K562 (cell line): ENCODE measurements around the gene HAPLN2. TPM values are rescaled to one million over a fixed set of nuclear protein-coding genes. Genes with fewer than 3 reads are reported as not detected.
A peak's percentile ranks its signal among the peaks of the same experiment; 100 is the strongest.

Experiments
- ATAC-seq: fragments of 200-7000 bp; cut with Tn5 transposase; 3 replicates; pipeline ENCODE4 v1.9.1; 2020; ENCODE audit warnings: moderate library complexity
- BruUV-seq: library from RNA; stranded (reverse); fragments of 400-500 nt; replicated peaks from 2 replicates; lab custom pipeline; 2021; lab: Mats Ljungman, UMichigan
- CTCF ChIA-PET: fragments of 300-600 bp; formaldehyde crosslinking; extraction: SDS; loops from one replicate; lab custom pipeline; 2021; ENCODE audit warnings: low intra/inter-chr PET ratio; lab: Yijun Ruan, JAX
- POLR2A ChIA-PET: fragments of 300-600, 350-650 bp; sonication (Branson Sonifier 250); formaldehyde crosslinking; extraction: SDS; loops from one replicate; lab custom pipeline; 2021; ENCODE audit warnings: antibody characterized with exemption, inconsistent platforms; lab: Yijun Ruan, JAX
- DNase-seq, 4 experiments: peaks; one replicate each; pipeline versions ENCODE4 v3.0.0 to v3.0.0-alpha.2; 2011 to 2018; ENCODE audit warnings: low spot score in 3 of 4, mixed read lengths in 3 of 4; ENCODE audit errors: extremely low read depth in 1 of 4
- FAIRE-seq: peaks from 2 replicates; lab custom pipeline; 2011; peaks lifted over from hg19 to GRCh38; lab: Jason Lieb, UNC
- H2AFZ ChIP-seq: 2 replicates; pipeline ENCODE4 v1.6.0; 2011; ENCODE audit warnings: low read depth, low read length, control low read depth, inconsistent platforms
- H3K27ac ChIP-seq: fragments of 200-600 bp; 3 replicates; pipeline ENCODE4 v1.8.0; 2011; ENCODE audit warnings: low read depth, mild to moderate bottlenecking, control low read depth, inconsistent platforms, low read length, moderate library complexity, mixed read lengths; ENCODE audit errors: extremely low read depth
- H3K27me3 ChIP-seq, 2 experiments: fragments of 300-600 bp in 1 of 2; 2 replicates in 1 of 2; 3 replicates in 1 of 2; pipeline versions ENCODE4 v1.6.0 to v1.8.0; 2011; ENCODE audit warnings: inconsistent platforms in 2 of 2, low read length in 2 of 2, mild to moderate bottlenecking in 1 of 2, mixed read lengths in 1 of 2, moderate library complexity in 1 of 2; ENCODE audit not compliant: control insufficient read depth in 2 of 2, insufficient read depth in 2 of 2
- H3K36me3 ChIP-seq: fragments of 300-600 bp; 3 replicates; pipeline ENCODE4 v1.8.0; 2011; ENCODE audit warnings: mild to moderate bottlenecking, low read length, inconsistent platforms; ENCODE audit not compliant: control insufficient read depth, insufficient read depth
- H3K4me1 ChIP-seq, 2 experiments: fragments of 200-600 bp in 1 of 2; replicated peaks in 1 of 2; 2 replicates in 1 of 2; 3 replicates in 1 of 2; pipeline versions ENCODE4 v1.5.1 to v1.8.0; 2011; ENCODE audit warnings: inconsistent platforms in 2 of 2, low read length in 2 of 2, mild to moderate bottlenecking in 1 of 2, mixed read lengths in 1 of 2, moderate library complexity in 1 of 2; ENCODE audit not compliant: control insufficient read depth in 2 of 2, insufficient read depth in 2 of 2
- H3K4me2 ChIP-seq: 2 replicates; pipeline ENCODE4 v1.6.1; 2011; ENCODE audit warnings: low read length, control low read depth, inconsistent platforms, mixed read lengths; ENCODE audit not compliant: insufficient read depth
- H3K4me3 ChIP-seq: fragments of 200-600 bp; sonication (generic), shearing (Covaris generic); 2 replicates; pipeline ENCODE4 v1.5.1; 2016; ENCODE audit warnings: control low read depth, inconsistent platforms
- H3K79me2 ChIP-seq: fragments of 200-600 bp; 3 replicates; pipeline ENCODE4 v1.8.0; 2011; ENCODE audit warnings: low read length, inconsistent platforms; ENCODE audit not compliant: control insufficient read depth, insufficient read depth
- H3K9ac ChIP-seq, 2 experiments: 2 replicates each; pipeline versions ENCODE4 v1.6.0 to v1.6.1; 2011; ENCODE audit warnings: low read depth in 2 of 2, low read length in 2 of 2, control low read depth in 1 of 2, inconsistent platforms in 1 of 2, mild to moderate bottlenecking in 1 of 2, mixed read lengths in 1 of 2; ENCODE audit not compliant: insufficient read depth in 1 of 2
- H3K9me1 ChIP-seq: one replicate; pipeline ENCODE4 v1.6.0; 2011; ENCODE audit warnings: inconsistent platforms, mild to moderate bottlenecking, low read length, moderate library complexity; ENCODE audit not compliant: control insufficient read depth, insufficient read depth
- H3K9me3 ChIP-seq: replicated peaks from 2 replicates; pipeline ENCODE4 v1.5.1; 2011; ENCODE audit warnings: low read depth, low read length, inconsistent platforms; ENCODE audit not compliant: control insufficient read depth, insufficient read depth
- H4K20me1 ChIP-seq: replicated peaks from 2 replicates; pipeline ENCODE4 v1.6.1; 2011; ENCODE audit warnings: low read length, inconsistent platforms, mixed read lengths; ENCODE audit not compliant: control insufficient read depth, insufficient read depth
- CTCF ChIP-seq, 3 experiments: IDR thresholded peaks in 2 of 3; conservative IDR thresholded peaks in 1 of 3; 2 replicates each; pipeline ENCODE4 v1.5.1; 2011 to 2012; ENCODE audit warnings: low read length in 3 of 3, mild to moderate bottlenecking in 3 of 3, control low read depth in 2 of 3, improper control_type of control experiment in 1 of 3, inconsistent platforms in 1 of 3, low read depth in 1 of 3, mixed read lengths in 1 of 3, moderate library complexity in 1 of 3; ENCODE audit not compliant: insufficient read depth in 2 of 3
- DIDO1 ChIP-seq: fragments of 450-650 bp; IDR thresholded peaks from 2 replicates; pipeline ENCODE4 v1.6.1; 2016; ENCODE audit warnings: low read depth, missing biosample characterization, missing genetic modification characterization
- ESRRA ChIP-seq: fragments of 450-650 bp; IDR thresholded peaks from 2 replicates; pipeline ENCODE4 v1.6.1; 2014; ENCODE audit warnings: low read depth, mild to moderate bottlenecking, moderate library complexity, borderline replicate concordance
- GTF3C2 ChIP-seq: IDR thresholded peaks from 3 replicates; pipeline ENCODE4 v1.6.1; 2011; ENCODE audit warnings: borderline replicate concordance, mild to moderate bottlenecking, moderate library complexity; ENCODE audit not compliant: insufficient read length; ENCODE audit errors: extremely low read depth
- PHB2 ChIP-seq: fragments of 450-650 bp; IDR thresholded peaks from 2 replicates; pipeline ENCODE4 v1.6.1; 2017; ENCODE audit warnings: low read depth
- RAD21 ChIP-seq, 2 experiments: fragments of 250-450 bp in 1 of 2; fragments of 450-650 bp in 1 of 2; sonication (Bioruptor Pico) in 1 of 2; formaldehyde crosslinking in 1 of 2; IDR thresholded peaks in 1 of 2; conservative IDR thresholded peaks in 1 of 2; 2 replicates each; pipeline versions ENCODE4 v1.4.0 to v1.8.0; 2020 to 2022; ENCODE audit warnings: mild to moderate bottlenecking in 2 of 2, moderate library complexity in 1 of 2
- RBBP5 ChIP-seq: fragments of 200-600 bp; sonication (generic); IDR thresholded peaks from 2 replicates; pipeline ENCODE4 v1.6.1; 2012; ENCODE audit warnings: borderline replicate concordance, mild to moderate bottlenecking, low read length, control low read depth, inconsistent platforms; ENCODE audit not compliant: insufficient read depth, poor library complexity, severe bottlenecking
- SPI1 ChIP-seq: IDR thresholded peaks from 2 replicates; pipeline ENCODE4 v1.6.1; 2011; ENCODE audit warnings: low read depth, low read length, control low read depth, borderline replicate concordance
- U2AF2 ChIP-seq: fragments of 200-400 bp; formaldehyde crosslinking; optimal IDR thresholded peaks from 2 replicates; pipeline ENCODE3; 2017; ENCODE audit warnings: low read depth, mild to moderate bottlenecking, low read length
- ZBTB43 ChIP-seq: sonication (generic); formaldehyde crosslinking; IDR thresholded peaks from 2 replicates; pipeline ENCODE4 v1.8.0; 2023; ENCODE audit warnings: mild to moderate bottlenecking, missing genetic modification reagents
- ZFP36 ChIP-seq: fragments of 150-350 bp; IDR thresholded peaks from 2 replicates; pipeline ENCODE4 v1.6.1; 2018; ENCODE audit warnings: low read length, low read depth; ENCODE audit not compliant: partially characterized antibody
- WGBS: fragments of 100-300 bp; shearing (Covaris generic); methylation state at CpG from one replicate; pipeline ENCODE4 v1.1.6; 2016; ENCODE audit warnings: low coverage, mixed read lengths; ENCODE audit not compliant: insufficient coverage; ENCODE audit errors: missing lambda C conversion rate; 5-methylcytosine and 5-hydroxymethylcytosine counted together
- in situ Hi-C: fragments of 300-500 bp; cut with MboI; formaldehyde crosslinking; loops from 4 replicates; pipeline ENCODE4 v1.15.0; 2018; ENCODE audit warnings: inconsistent platforms, mixed read lengths
- intact Hi-C: fragments of 100-400 bp; cut with micrococcal nuclease; formaldehyde crosslinking; loops from 2 replicates; pipeline ENCODE4 v1.14.2; 2022
- polyA plus RNA-seq, 8 experiments: library from polyadenylated mRNA; depleted of rRNA in 4 of 8; stranded (reverse) in 5 of 8; unstranded in 3 of 8; fragments of >200 nt; fragmentation: Nextera tagmentation in 2 of 8; fragmentation: Illumina TruSeq in 1 of 8; extraction: Ambion mirVana in 2 of 8; extraction: Trizol in 1 of 8; gene quantifications; 2 replicates each; pipeline versions ENCODE4 v1.2.1 to v1.2.3, GENCODE V29; 2011 to 2014; ENCODE audit warnings: inconsistent platforms in 1 of 8, missing spikeins in 1 of 8
- total RNA-seq, 7 experiments: library from RNA; depleted of rRNA in 6 of 7; stranded (reverse); fragments of >200 nt in 6 of 7; fragmentation: Illumina TruSeq in 2 of 7; extraction: Trizol in 2 of 7; gene quantifications; 2 replicates each; pipeline versions ENCODE4 v1.2.1 to v1.2.3, GENCODE V29; 2011 to 2021; ENCODE audit warnings: low replicate concordance in 1 of 7

The HAPLN2 gene
- total and polyA plus RNA-seq, 9 of the 15 experiments (the other 6 are each of a cell fraction or from before 2014, with no cell fraction given) = 0.14 to 5.2 (median 3.8) TPM; not detected in 4

- peak; percentile 79 to 92 for TF ChIP-seq RAD21 (CRISPR knock-in tag; conservative IDR thresholded peaks at IDR 0.05 in 1 of 2, IDR thresholded peaks at IDR 0.05 in 1 of 2)
- peak; percentile 49; the same call in 1 of the 2 replicates for TF ChIP-seq ESRRA
- TF ChIP-seq SPI1 = peak; percentile 49; the same call in 1 of the 2 replicates
- no peak for TF ChIP-seq PHB2
Observed at GRCh38 chr1:156583821-156584622, 35.2 kb upstream of the HAPLN2 start (continued).

GRCh38 chr1:156584813-156585212, 34.4 kb upstream of the HAPLN2 start:
- in situ Hi-C loops = no loop called here
- no TSS peak for BruUV-seq
- ChIA-PET POLR2A (interaction anchor here (0.7 kb wide), 1 partner anchor 49 kb away, joined by 4 read pairs; no protein-coding TSS in a partner anchor), CTCF (interaction anchor here (0.6 to 4.6 kb wide), 5 partner anchors 19 to 344 kb away, joined by 4 to 77 read pairs (median 12); no protein-coding TSS in a partner anchor)
- FAIRE-seq (no peak), ATAC-seq (peak; percentile 89), DNase-seq (peak; percentile 45 to 63 (median 60))
- peaks cover 0 to 10% of the 10 kb centered on the region in 2 experiments; a peak in 3 of 5 replicates for H3K4me1 ChIP-seq
- H3K27ac ChIP-seq = no peak overlapping the region
- no peaks in the 10 kb centered on the region for H3K27me3 ChIP-seq
- intact Hi-C loops = loop anchor here (1.0 to 2.0 kb wide), 2 partner anchors 23 to 128 kb away; no protein-coding TSS in a partner anchor
- no peak overlapping the region for H3K4me3 ChIP-seq
- H4K20me1 ChIP-seq = no peaks in the 10 kb centered on the region
- H2AFZ ChIP-seq = peak overlapping the region; percentile 63; the same call in 1 of the 2 replicates
- no peaks in the 10 kb centered on the region for H3K9me3 ChIP-seq
- no peaks in the 10 kb centered on the region for H3K79me2 ChIP-seq
- 26% methylated on average over 11 of the region's 11 CpGs for WGBS
- no peak overlapping the region for H3K9ac ChIP-seq
- H3K9me1 ChIP-seq = no peaks in the 10 kb centered on the region
- no peaks in the 10 kb centered on the region for H3K36me3 ChIP-seq
- no peak overlapping the region for H3K4me2 ChIP-seq
- TF ChIP-seq GTF3C2 = no peak
- TF ChIP-seq RBBP5 = no peak
- TF ChIP-seq ZBTB43 (CRISPR knock-in tag) = no peak
- TF ChIP-seq ZFP36 = no peak
- no peak for TF ChIP-seq DIDO1
- no peak for TF ChIP-seq U2AF2
- TF ChIP-seq CTCF (IDR thresholded peaks at IDR 0.05 in 2 of 3, conservative IDR thresholded peaks at IDR 0.05 in 1 of 3; ENCODE audit: insufficient read depth in 2 of 3, low read depth in 1 of 3, low read length in 3 of 3) = peak; percentile 54 to 76 (median 72)
